Peyer's patch (tissue), 4 donors: ENCODE results near the gene CLNK.

Experiments
- POLR2A ChIP-seq, 2 donors: fragments of 450-650 bp; IDR thresholded peaks; one replicate each; pipeline ENCODE4 v1.5.1; 2017; ENCODE audit warnings: antibody characterized with exemption in 2 of 2, mild to moderate bottlenecking in 2 of 2, moderate library complexity in 2 of 2
- TF ChIP-seq, protein P1 (sequence below), 6 experiments: fragments of 450-650 bp in 4 of 6; fragments of 200-600 bp in 2 of 6; sonication (generic) in 1 of 6; IDR thresholded peaks; one replicate each; pipeline ENCODE4 v1.5.1; 2017 to 2019; ENCODE audit warnings: antibody characterized with exemption in 6 of 6, mild to moderate bottlenecking in 3 of 6, moderate library complexity in 1 of 6

GRCh38 chr4:10694828-10695209 lies 10.3 kb upstream of the CLNK start:
- TF ChIP-seq, protein P1, sequence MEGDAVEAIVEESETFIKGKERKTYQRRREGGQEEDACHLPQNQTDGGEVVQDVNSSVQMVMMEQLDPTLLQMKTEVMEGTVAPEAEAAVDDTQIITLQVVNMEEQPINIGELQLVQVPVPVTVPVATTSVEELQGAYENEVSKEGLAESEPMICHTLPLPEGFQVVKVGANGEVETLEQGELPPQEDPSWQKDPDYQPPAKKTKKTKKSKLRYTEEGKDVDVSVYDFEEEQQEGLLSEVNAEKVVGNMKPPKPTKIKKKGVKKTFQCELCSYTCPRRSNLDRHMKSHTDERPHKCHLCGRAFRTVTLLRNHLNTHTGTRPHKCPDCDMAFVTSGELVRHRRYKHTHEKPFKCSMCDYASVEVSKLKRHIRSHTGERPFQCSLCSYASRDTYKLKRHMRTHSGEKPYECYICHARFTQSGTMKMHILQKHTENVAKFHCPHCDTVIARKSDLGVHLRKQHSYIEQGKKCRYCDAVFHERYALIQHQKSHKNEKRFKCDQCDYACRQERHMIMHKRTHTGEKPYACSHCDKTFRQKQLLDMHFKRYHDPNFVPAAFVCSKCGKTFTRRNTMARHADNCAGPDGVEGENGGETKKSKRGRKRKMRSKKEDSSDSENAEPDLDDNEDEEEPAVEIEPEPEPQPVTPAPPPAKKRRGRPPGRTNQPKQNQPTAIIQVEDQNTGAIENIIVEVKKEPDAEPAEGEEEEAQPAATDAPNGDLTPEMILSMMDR (IDR thresholded peaks at IDR 0.05), result no peak
- no peak for TF ChIP-seq POLR2A (IDR thresholded peaks at IDR 0.05)
